T-cell (primary cell): ENCODE results near the gene NTF4. TPM values are rescaled to one million over a fixed set of nuclear protein-coding genes. Genes with fewer than 3 reads are reported as not detected.
"Not testable (repeated sequence)": the region's sequence is repeated elsewhere in the genome, so short reads cannot be mapped to it uniquely, and the experiment has no call there.

Experiments used
- ATAC-seq, 4 experiments: fragments of 200-7000 bp in 3 of 4; fragments of 150-1000 bp in 1 of 4; cut with Tn5 transposase; replicated peaks in 1 of 4; 1 replicate in 3 of 4; 2 replicates in 1 of 4; pipeline ENCODE4 v1.10.0; 2021; ENCODE audit warnings: moderate library complexity in 3 of 4, mild to moderate bottlenecking in 2 of 4, moderate number of reproducible peaks in 1 of 4
- CTCF ChIA-PET, 2 donors: fragments of 300-600 bp; sonication (Branson Sonifier 250); formaldehyde crosslinking; loops; one replicate each; lab custom pipeline; 2022; ENCODE audit warnings: antibody characterized with exemption in 2 of 2; lab: Charles Lee
- POLR2A ChIA-PET, 2 donors: fragments of 300-600 bp; sonication (Branson Sonifier 250); formaldehyde crosslinking; loops; one replicate each; lab custom pipeline; 2022; ENCODE audit warnings: antibody characterized with exemption in 2 of 2; lab: Charles Lee
- DNase-seq, 35 experiments: peaks; one replicate each; pipeline versions ENCODE4 v3.0.0 to v3.0.0-alpha.2; 2013 to 2023
- H3K27ac ChIP-seq: one replicate; pipeline ENCODE4 v1.5.1; 2013; ENCODE audit warnings: low read length
- H3K27me3 ChIP-seq, 2 experiments: replicated peaks in 1 of 2; 1 replicate in 1 of 2; 2 replicates in 1 of 2; pipeline versions ENCODE4 v1.6.1 to v1.7.0; 2013; ENCODE audit warnings: low read length in 1 of 2, mixed read lengths in 1 of 2; ENCODE audit not compliant: control insufficient read depth in 2 of 2, insufficient read depth in 2 of 2; ENCODE audit errors: extremely low read depth in 1 of 2
- H3K36me3 ChIP-seq, 2 donors: 1 replicate in 1 of 2; 2 replicates in 1 of 2; pipeline versions ENCODE4 v1.6.1 to v1.7.0; 2013; ENCODE audit warnings: low read length in 1 of 2; ENCODE audit not compliant: control insufficient read depth in 2 of 2, insufficient read depth in 1 of 2; ENCODE audit errors: extremely low read depth in 1 of 2
- H3K4me1 ChIP-seq, 2 experiments: 1 replicate in 1 of 2; 2 replicates in 1 of 2; pipeline versions ENCODE4 v1.6.1 to v1.7.0; 2013; ENCODE audit warnings: low read length in 2 of 2, mixed read lengths in 1 of 2; ENCODE audit not compliant: insufficient read depth in 2 of 2, control insufficient read depth in 1 of 2; ENCODE audit errors: extremely low read depth in 1 of 2
- H3K4me3 ChIP-seq, 2 donors: 1 replicate in 1 of 2; 2 replicates in 1 of 2; pipeline versions ENCODE4 v1.5.1 to v1.7.0; 2013; ENCODE audit warnings: mild to moderate bottlenecking in 2 of 2, low read length in 1 of 2, moderate library complexity in 1 of 2; ENCODE audit not compliant: control insufficient read depth in 1 of 2; ENCODE audit errors: extremely low read depth in 1 of 2
- H3K9me3 ChIP-seq: 2 replicates; pipeline ENCODE4 v1.7.0; 2013
- H3K27ac Mint-ChIP-seq, 2 donors: one replicate each; pipeline ENCODE4 v1.8.0; 2020 to 2021; ENCODE audit warnings: mild to moderate bottlenecking in 2 of 2, mixed read lengths in 2 of 2
- H3K27me3 Mint-ChIP-seq, 2 donors: one replicate each; pipeline ENCODE4 v1.8.0; 2021 to 2022; ENCODE audit warnings: mixed read lengths in 2 of 2
- H3K36me3 Mint-ChIP-seq: one replicate; pipeline ENCODE4 v1.8.0; 2021; ENCODE audit warnings: mixed read lengths
- H3K4me1 Mint-ChIP-seq, 3 donors: one replicate each; pipeline ENCODE4 v1.8.0; 2020 to 2022; ENCODE audit warnings: mixed read lengths in 3 of 3, mild to moderate bottlenecking in 1 of 3
- H3K4me3 Mint-ChIP-seq, 3 donors: one replicate each; pipeline ENCODE4 v1.8.0; 2020 to 2022; ENCODE audit warnings: mild to moderate bottlenecking in 3 of 3, mixed read lengths in 3 of 3, moderate library complexity in 3 of 3
- H3K9me3 Mint-ChIP-seq, 3 donors: one replicate each; pipeline ENCODE4 v1.8.0; 2020 to 2022; ENCODE audit warnings: mixed read lengths in 3 of 3
- WGBS: methylation state at CpG from one replicate; pipeline ENCODE4 v1.1.5; 2013; ENCODE audit warnings: missing lambda C conversion rate; ENCODE audit not compliant: insufficient coverage; 5-methylcytosine and 5-hydroxymethylcytosine counted together
- total RNA-seq, 35 experiments: library from RNA in 6 of 35; stranded (reverse) in 6 of 35; fragments of 120-200 nt in 1 of 35; gene quantifications; one replicate each; pipeline versions ENCODE4 v1.2.1 to v1.2.4 and lab custom pipeline; 2013 to 2026

Gene NTF4
- total RNA-seq, 5 donors from 2014 or later (not counting 1 experiment from before 2014, with no cell fraction given): not detected

DNA sequence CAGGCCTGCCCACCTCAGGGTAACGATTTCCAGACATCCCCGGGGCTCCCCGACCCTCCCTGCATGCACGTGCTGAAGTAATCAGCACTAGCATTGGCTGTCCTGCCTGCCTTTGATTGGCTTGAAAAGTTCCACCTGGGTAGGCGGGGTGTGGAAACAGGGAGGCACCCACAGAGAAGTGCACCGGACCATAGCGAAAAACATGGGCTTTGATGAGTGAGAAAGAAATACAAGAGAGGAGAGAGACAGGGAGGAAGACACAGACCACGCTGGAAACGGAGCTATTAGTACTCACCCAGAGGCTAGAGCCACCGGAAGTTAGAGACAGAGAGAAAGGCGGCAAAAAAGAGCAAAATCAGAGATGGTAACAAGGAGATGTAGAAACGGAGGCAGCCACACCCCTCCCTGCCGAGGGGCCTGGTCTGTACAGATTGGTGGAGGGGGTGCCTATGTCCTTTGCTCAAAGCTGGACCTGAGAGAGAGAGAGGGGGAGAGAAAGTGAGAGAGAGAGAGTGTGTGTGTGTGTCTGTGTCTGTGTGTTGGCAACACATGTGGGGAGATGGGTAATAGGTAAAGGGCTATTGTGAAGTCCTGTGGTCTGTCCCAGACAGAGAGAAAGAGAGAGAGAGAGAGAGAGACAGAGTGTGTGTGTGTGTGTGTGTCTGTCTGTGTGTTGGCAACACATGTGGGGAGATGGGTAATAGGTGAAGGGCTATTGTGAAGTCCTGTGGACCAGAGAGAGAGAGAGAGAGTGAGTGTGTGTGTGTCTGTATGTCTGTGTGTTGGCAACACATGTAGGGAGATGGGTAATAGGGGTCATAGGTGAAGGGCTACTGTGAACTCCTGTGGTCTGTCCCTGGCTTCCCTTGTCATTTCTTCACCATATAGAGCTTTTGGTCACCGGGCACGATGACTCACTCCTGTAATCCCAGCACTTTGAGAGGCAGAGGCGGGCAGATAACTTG, 43.4 kb downstream of the NTF4 start:
- WGBS: 42% methylated on average over 9 of the region's 16 CpGs
- Mint-ChIP-seq H3K27me3 (peaks cover 0 to 8% of the 10 kb centered on the region in 2 donors), H3K27ac (no peak overlapping the region), H3K9me3 (no peaks in the 10 kb centered on the region), H3K4me1 (peaks cover 19 to 32% (median 25%) of the 10 kb centered on the region in 3 donors), H3K4me3 (no peak overlapping the region), H3K36me3 (no peaks in the 10 kb centered on the region)
- Histone ChIP-seq H3K4me1 (peaks cover 7 to 33% of the 10 kb centered on the region in 2 experiments), H3K27ac (no peak overlapping the region), H3K4me3 (no peak overlapping the region), H3K9me3 (no peaks in the 10 kb centered on the region), H3K36me3 (no peaks in the 10 kb centered on the region), H3K27me3 (peaks cover 0 to 15% of the 10 kb centered on the region in 2 experiments)
- DNase-seq: no peak
- no peak for ATAC-seq
- CTCF ChIA-PET: no interaction called here
- POLR2A ChIA-PET: no interaction called here

- Histone ChIP-seq H3K36me3 (peaks cover 0 to 3% of the 10 kb centered on the region in 2 donors), H3K27ac (no peak overlapping the region), H3K4me1 (peaks cover 7 to 33% of the 10 kb centered on the region in 2 experiments), H3K9me3 (no peaks in the 10 kb centered on the region), H3K27me3 (peaks cover 0 to 15% of the 10 kb centered on the region in 2 experiments), H3K4me3 (no peak overlapping the region)
- Mint-ChIP-seq H3K9me3 (no peaks in the 10 kb centered on the region), H3K36me3 (no peaks in the 10 kb centered on the region), H3K27me3 (peaks cover 0 to 8% of the 10 kb centered on the region in 2 donors), H3K27ac (no peak overlapping the region), H3K4me1 (peaks cover 19 to 32% (median 25%) of the 10 kb centered on the region in 3 donors), H3K4me3 (peak overlapping the region; percentile 83 to 95 (median 86))
- ATAC-seq: no peak
- ChIA-PET CTCF (interaction anchor here in 1 of 2 donors (1.4 kb wide), 1 partner anchor 22 kb away, joined by 3 read pairs; no protein-coding TSS in a partner anchor), POLR2A (no interaction called here)
- DNase-seq: no peak
- 100% methylated on average over 6 of the region's 11 CpGs for WGBS
Observed at GRCh38 chr19:49020342-49020741, 44.3 kb downstream of the NTF4 start.

DNA sequence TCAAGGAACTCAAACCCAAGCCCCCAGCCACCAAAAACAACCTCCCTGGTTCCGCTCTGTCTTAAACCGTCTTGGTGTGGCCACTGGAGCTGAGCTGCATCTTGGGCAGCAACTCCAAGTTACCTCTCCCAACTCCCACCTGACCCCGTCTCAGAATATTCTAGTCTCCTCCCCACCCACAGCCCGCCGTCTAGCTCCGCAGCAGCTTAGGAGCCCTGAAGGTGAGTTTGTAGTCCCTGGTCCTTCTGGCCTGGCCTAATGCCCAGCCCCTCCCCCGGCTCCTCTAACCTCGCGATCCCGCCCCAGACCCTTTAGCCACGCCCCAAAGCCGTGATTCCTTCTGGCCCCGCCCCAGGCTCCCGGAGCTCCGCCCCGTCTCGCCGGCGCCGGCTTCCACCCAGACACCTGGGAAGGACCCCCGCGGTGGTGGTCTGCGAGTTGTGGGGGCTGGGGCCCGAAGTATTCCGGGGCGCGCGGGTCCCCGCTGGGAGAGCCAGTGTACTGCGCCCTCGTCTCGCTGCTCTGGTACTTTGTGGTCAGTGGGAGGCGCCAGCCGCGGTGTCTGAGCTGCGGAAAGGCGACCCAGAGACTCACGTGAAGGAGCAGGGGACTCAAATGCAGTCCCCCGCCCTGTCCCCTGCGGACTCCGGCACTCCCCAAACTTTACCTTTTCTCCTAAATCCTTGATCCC, 45.2 kb downstream of the NTF4 start:
- ChIA-PET CTCF (interaction anchor here in 1 of 2 donors (0.6 to 2.9 kb wide), 3 partner anchors 21 to 308 kb away, joined by 3 to 15 read pairs (median 8); partner anchors contain the start of genes GYS1 and RUVBL2), POLR2A (interaction anchor here in 1 of 2 donors (0.7 kb wide), 1 partner anchor 101 kb away, joined by 3 read pairs; no protein-coding TSS in a partner anchor)
- Histone ChIP-seq H3K4me1 (peaks cover 7 to 33% of the 10 kb centered on the region in 2 experiments), H3K9me3 (no peaks in the 10 kb centered on the region), H3K27me3 (peaks cover 0 to 15% of the 10 kb centered on the region in 2 experiments), H3K36me3 (peaks cover 0 to 5% of the 10 kb centered on the region in 2 donors), H3K27ac (no peak overlapping the region), H3K4me3 (peak overlapping the region; percentile 64 to 68)
- ATAC-seq (peak; percentile 41 to 49 (median 46)), DNase-seq (peak in 33 of 35 experiments; percentile 19 to 72 (median 45))
- 13% methylated on average over 38 of the region's 41 CpGs for WGBS
- H3K36me3 Mint-ChIP-seq: no peaks in the 10 kb centered on the region
- H3K27me3 Mint-ChIP-seq: peaks cover 0 to 6% of the 10 kb centered on the region in 2 donors
- H3K9me3 Mint-ChIP-seq: no peaks in the 10 kb centered on the region
- peaks cover 19 to 32% (median 25%) of the 10 kb centered on the region in 3 donors for H3K4me1 Mint-ChIP-seq
- H3K27ac Mint-ChIP-seq: peak overlapping the region in 1 of 2 donors; percentile 25
- peak overlapping the region; percentile 83 to 95 (median 86) for H3K4me3 Mint-ChIP-seq

DNA sequence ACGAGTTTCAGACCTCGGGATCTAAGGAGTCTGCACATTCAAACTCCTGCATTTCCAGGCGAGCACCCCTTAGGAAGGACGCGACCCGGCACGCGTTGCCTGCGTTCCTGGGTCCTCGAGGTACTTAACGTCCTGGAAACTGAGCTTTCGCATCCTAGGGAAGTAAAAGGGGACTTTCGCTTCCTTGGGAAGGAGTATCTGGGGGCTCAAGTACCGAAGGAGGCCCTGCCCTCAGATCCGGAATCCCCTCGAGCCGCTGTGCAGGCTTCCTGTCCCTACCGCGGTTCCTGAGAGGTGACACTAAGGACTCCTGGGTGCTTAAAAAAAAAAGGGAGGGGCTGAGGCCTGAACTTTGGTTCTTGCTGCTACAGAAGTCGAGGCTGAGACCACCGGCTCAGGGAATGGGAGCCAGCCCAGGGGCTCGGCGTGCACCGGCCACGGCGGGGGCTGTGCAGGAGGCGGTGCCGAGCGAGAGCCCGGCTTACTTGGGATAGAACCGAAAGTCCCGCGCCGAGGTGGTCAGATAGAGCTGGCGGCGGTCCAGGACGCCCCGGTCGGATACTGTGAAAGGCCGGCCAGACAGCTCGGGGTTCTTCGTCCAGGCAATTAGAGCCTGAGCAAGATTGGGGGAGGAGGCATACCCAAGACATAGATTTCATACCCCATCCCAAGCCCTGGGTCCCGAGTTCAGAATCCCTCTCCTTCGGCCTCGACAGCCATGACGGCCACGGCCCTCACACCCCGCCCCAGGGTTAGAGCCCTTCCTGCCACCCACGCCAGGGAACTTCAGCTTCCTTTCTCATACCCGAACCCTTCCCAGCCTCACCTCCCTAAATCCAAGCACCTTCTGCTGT, 46.0 kb downstream of the NTF4 start:
- Histone ChIP-seq H3K27me3 (peaks cover 0 to 15% of the 10 kb centered on the region in 2 experiments), H3K4me3 (peak overlapping the region; percentile 64 to 68), H3K4me1 (peaks cover 7 to 33% of the 10 kb centered on the region in 2 experiments)
- ChIA-PET CTCF (interaction anchor here in 1 of 2 donors (0.6 to 2.9 kb wide), 5 partner anchors 19 to 323 kb away, joined by 3 to 15 read pairs (median 6); partner anchors contain the start of genes FUT2, GYS1 and RUVBL2), POLR2A (interaction anchor here in 1 of 2 donors (0.7 kb wide), 1 partner anchor 102 kb away, joined by 3 read pairs; no protein-coding TSS in a partner anchor)
- Mint-ChIP-seq H3K4me1 (peaks cover 19 to 32% (median 25%) of the 10 kb centered on the region in 3 donors), H3K4me3 (peak overlapping the region; percentile 83 to 95 (median 86)), H3K27ac (peak overlapping the region in 1 of 2 donors; percentile 55)
- H3K36me3 Mint-ChIP-seq, H3K27ac ChIP-seq, H3K9me3 Mint-ChIP-seq, H3K27me3 Mint-ChIP-seq, H3K36me3 ChIP-seq, H3K9me3 ChIP-seq: not testable (repeated sequence)
- DNase-seq: peak in 7 of 35 experiments; percentile 14 to 48 (median 21)
- WGBS: 2% methylated on average over 25 of the region's 50 CpGs
- peak in 3 of 4 experiments; percentile 17 to 41 (median 28) for ATAC-seq

DNA sequence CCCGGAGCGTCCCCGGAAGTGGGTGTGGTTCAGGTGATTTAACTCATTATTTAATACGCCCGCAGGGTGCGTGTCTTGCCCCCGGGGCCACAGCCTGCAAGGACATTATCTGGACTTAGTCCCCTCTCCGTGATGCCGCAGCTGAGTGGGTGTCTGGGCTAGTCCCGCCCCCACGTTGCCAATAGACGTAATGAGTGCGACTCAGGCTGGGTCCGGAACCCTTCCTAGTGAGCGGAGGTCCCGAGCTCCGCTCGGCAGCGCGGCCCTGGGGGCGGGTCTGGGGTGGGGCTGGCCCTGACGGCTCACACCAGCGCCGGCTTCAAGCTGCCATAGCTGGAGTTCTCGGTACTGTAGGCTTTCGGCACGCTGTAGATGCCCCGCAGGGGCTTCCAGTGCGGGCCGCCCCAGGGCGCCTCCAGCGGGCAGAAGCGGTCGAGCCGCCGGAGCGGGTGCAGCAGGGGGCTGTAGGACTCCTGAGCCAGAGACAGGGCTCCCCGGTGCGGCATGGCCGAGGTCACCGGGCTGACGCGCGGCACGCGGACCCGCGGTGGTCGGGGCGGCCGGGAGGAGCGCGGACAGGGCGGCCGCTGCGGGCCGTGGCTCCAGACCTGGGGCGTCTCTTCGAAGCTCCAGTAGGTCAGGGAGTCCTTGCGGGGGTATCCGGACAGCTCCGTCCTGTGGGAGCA, 46.8 kb downstream of the NTF4 start:
- POLR2A ChIA-PET: no interaction called here
- H3K9me3 ChIP-seq: no peaks in the 10 kb centered on the region
- H3K27ac Mint-ChIP-seq: peak overlapping the region in 1 of 2 donors; percentile 28
- H3K36me3 Mint-ChIP-seq: no peaks in the 10 kb centered on the region
- no peaks in the 10 kb centered on the region for H3K9me3 Mint-ChIP-seq
- H3K4me3 Mint-ChIP-seq: peak overlapping the region; percentile 83 to 95 (median 86)
- CTCF ChIA-PET: interaction anchor here (0.6 to 2.9 kb wide), 4 partner anchors 18 to 1556 kb away, joined by 3 to 15 read pairs (median 6); partner anchors contain the start of genes FUT2 (in 1 of the 2), GYS1 (in 1 of the 2) and RUVBL2 (in 1 of the 2)
- peak overlapping the region; percentile 64 to 68 for H3K4me3 ChIP-seq
- peaks cover 3 to 5% of the 10 kb centered on the region in 2 donors for H3K36me3 ChIP-seq
- peaks cover 0 to 15% of the 10 kb centered on the region in 2 experiments for H3K27me3 ChIP-seq
- peaks cover 7 to 33% of the 10 kb centered on the region in 2 experiments for H3K4me1 ChIP-seq
- DNase-seq (peak; percentile 40 to 77 (median 64)), ATAC-seq (peak; percentile 85 to 87 (median 86))
- peak overlapping the region; percentile 49 for H3K27ac ChIP-seq
- peaks cover 0 to 6% of the 10 kb centered on the region in 2 donors for H3K27me3 Mint-ChIP-seq
- H3K4me1 Mint-ChIP-seq: peaks cover 19 to 32% (median 25%) of the 10 kb centered on the region in 3 donors
- WGBS: 2% methylated on average over 60 of the region's 62 CpGs
